H1 (cell line): ENCODE measurements around the gene SPDYA. TPM values are rescaled to one million over a fixed set of nuclear protein-coding genes. Genes with fewer than 3 reads are reported as not detected.

Experiments
- BACH1 ChIP-seq: IDR thresholded peaks from 2 replicates; pipeline ENCODE4 v1.6.1; 2012; ENCODE audit warnings: low read length, improper control_type of control experiment
- EP300 ChIP-seq, 2 experiments: IDR thresholded peaks; 1 replicate in 1 of 2; 2 replicates in 1 of 2; pipeline ENCODE4 v1.6.1; 2011 to 2012; ENCODE audit warnings: low read depth in 2 of 2, low read length in 2 of 2, mild to moderate bottlenecking in 2 of 2, borderline replicate concordance in 1 of 2, inconsistent platforms in 1 of 2, moderate library complexity in 1 of 2
- NRF1 ChIP-seq: IDR thresholded peaks from 2 replicates; pipeline ENCODE4 v1.6.1; 2011; ENCODE audit warnings: mild to moderate bottlenecking, low read depth, low read length, improper control_type of control experiment
- PHF8 ChIP-seq: fragments of 200-600 bp; sonication (generic); conservative IDR thresholded peaks from 2 replicates; pipeline ENCODE4 v1.7.1; 2012; ENCODE audit warnings: low read depth, mild to moderate bottlenecking, inconsistent platforms, low read length, moderate library complexity
- RXRA ChIP-seq: IDR thresholded peaks from 2 replicates; pipeline ENCODE4 v1.6.1; 2011; ENCODE audit warnings: low read depth, mild to moderate bottlenecking, low read length, moderate library complexity; ENCODE audit not compliant: insufficient read depth
- TAF1 ChIP-seq: IDR thresholded peaks from 2 replicates; pipeline ENCODE4 v1.6.1; 2011; ENCODE audit warnings: mild to moderate bottlenecking, low read depth, low read length
- TAF7 ChIP-seq: optimal IDR thresholded peaks from 2 replicates; pipeline ENCODE3; 2011; ENCODE audit warnings: low read depth, mild to moderate bottlenecking, inconsistent platforms, low read length, moderate library complexity, borderline replicate concordance
- polyA plus RNA-seq, 7 experiments: library from polyadenylated mRNA; depleted of rRNA in 3 of 7; stranded (reverse) in 5 of 7; unstranded in 2 of 7; fragments of >200 nt in 5 of 7; fragments of 200-250 nt in 2 of 7; gene quantifications; 1 replicate in 5 of 7; 2 replicates in 1 of 7; 4 replicates in 1 of 7; pipeline versions ENCODE4 v1.2.1 to v1.2.3, GENCODE V29; 2011 to 2013; ENCODE audit warnings: missing spikeins in 2 of 7, mixed read lengths in 2 of 7
- total RNA-seq: library from RNA; stranded (reverse); fragmentation: NEBNext Ultra II Directional; extraction: Animal tissue kit (Norgen Biotek cat#: 25700); gene quantifications from 2 replicates; pipeline ENCODE4 v1.2.1, GENCODE V29; 2021
- TF ChIP-seq, protein P1 (sequence below): fragments of 300-600 bp; sonication (generic); IDR thresholded peaks from 2 replicates; pipeline ENCODE4 v1.7.1; 2012; ENCODE audit warnings: low read length, moderate library complexity, mild to moderate bottlenecking, inconsistent platforms; ENCODE audit not compliant: insufficient replicate concordance
- TF ChIP-seq, protein P2 (sequence below): IDR thresholded peaks from 2 replicates; pipeline ENCODE4 v1.6.1; 2011; ENCODE audit warnings: low read length, improper control_type of control experiment

The SPDYA gene
- total and polyA plus RNA-seq, 2 of the 8 experiments (the other 6 are each of a cell fraction or from before 2014, with no cell fraction given), result 0.12 to 0.35 TPM

DNA sequence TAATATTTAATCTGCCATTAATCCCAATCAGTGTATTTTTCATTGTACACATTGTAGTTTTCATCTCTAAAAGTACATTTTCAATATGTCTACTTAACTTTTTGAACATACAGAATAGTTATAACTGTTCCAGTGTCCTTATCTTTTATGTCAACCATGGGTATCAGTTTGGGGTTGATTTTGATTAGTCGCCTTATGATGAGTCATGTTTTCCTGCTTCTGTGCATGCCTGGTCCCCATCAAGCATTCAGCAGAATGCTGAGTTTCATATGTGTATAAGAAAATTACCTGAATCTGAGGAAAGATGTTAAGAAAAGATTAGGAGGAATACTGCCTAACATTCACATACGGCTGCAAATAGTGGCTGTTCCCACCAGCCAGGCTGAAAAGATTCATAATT lies 17.7 kb downstream of the SPDYA start (continued):
- TF ChIP-seq, protein P1, sequence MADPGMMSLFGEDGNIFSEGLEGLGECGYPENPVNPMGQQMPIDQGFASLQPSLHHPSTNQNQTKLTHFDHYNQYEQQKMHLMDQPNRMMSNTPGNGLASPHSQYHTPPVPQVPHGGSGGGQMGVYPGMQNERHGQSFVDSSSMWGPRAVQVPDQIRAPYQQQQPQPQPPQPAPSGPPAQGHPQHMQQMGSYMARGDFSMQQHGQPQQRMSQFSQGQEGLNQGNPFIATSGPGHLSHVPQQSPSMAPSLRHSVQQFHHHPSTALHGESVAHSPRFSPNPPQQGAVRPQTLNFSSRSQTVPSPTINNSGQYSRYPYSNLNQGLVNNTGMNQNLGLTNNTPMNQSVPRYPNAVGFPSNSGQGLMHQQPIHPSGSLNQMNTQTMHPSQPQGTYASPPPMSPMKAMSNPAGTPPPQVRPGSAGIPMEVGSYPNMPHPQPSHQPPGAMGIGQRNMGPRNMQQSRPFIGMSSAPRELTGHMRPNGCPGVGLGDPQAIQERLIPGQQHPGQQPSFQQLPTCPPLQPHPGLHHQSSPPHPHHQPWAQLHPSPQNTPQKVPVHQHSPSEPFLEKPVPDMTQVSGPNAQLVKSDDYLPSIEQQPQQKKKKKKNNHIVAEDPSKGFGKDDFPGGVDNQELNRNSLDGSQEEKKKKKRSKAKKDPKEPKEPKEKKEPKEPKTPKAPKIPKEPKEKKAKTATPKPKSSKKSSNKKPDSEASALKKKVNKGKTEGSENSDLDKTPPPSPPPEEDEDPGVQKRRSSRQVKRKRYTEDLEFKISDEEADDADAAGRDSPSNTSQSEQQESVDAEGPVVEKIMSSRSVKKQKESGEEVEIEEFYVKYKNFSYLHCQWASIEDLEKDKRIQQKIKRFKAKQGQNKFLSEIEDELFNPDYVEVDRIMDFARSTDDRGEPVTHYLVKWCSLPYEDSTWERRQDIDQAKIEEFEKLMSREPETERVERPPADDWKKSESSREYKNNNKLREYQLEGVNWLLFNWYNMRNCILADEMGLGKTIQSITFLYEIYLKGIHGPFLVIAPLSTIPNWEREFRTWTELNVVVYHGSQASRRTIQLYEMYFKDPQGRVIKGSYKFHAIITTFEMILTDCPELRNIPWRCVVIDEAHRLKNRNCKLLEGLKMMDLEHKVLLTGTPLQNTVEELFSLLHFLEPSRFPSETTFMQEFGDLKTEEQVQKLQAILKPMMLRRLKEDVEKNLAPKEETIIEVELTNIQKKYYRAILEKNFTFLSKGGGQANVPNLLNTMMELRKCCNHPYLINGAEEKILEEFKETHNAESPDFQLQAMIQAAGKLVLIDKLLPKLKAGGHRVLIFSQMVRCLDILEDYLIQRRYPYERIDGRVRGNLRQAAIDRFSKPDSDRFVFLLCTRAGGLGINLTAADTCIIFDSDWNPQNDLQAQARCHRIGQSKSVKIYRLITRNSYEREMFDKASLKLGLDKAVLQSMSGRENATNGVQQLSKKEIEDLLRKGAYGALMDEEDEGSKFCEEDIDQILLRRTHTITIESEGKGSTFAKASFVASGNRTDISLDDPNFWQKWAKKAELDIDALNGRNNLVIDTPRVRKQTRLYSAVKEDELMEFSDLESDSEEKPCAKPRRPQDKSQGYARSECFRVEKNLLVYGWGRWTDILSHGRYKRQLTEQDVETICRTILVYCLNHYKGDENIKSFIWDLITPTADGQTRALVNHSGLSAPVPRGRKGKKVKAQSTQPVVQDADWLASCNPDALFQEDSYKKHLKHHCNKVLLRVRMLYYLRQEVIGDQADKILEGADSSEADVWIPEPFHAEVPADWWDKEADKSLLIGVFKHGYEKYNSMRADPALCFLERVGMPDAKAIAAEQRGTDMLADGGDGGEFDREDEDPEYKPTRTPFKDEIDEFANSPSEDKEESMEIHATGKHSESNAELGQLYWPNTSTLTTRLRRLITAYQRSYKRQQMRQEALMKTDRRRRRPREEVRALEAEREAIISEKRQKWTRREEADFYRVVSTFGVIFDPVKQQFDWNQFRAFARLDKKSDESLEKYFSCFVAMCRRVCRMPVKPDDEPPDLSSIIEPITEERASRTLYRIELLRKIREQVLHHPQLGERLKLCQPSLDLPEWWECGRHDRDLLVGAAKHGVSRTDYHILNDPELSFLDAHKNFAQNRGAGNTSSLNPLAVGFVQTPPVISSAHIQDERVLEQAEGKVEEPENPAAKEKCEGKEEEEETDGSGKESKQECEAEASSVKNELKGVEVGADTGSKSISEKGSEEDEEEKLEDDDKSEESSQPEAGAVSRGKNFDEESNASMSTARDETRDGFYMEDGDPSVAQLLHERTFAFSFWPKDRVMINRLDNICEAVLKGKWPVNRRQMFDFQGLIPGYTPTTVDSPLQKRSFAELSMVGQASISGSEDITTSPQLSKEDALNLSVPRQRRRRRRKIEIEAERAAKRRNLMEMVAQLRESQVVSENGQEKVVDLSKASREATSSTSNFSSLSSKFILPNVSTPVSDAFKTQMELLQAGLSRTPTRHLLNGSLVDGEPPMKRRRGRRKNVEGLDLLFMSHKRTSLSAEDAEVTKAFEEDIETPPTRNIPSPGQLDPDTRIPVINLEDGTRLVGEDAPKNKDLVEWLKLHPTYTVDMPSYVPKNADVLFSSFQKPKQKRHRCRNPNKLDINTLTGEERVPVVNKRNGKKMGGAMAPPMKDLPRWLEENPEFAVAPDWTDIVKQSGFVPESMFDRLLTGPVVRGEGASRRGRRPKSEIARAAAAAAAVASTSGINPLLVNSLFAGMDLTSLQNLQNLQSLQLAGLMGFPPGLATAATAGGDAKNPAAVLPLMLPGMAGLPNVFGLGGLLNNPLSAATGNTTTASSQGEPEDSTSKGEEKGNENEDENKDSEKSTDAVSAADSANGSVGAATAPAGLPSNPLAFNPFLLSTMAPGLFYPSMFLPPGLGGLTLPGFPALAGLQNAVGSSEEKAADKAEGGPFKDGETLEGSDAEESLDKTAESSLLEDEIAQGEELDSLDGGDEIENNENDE, result no peak
- TF ChIP-seq RXRA, result no peak
- TF ChIP-seq PHF8, result no peak
- no peak for TF ChIP-seq EP300 (IDR thresholded peaks at IDR 0.05; ENCODE audit: borderline replicate concordance in 1 of 2, low read depth in 2 of 2, low read length in 2 of 2)
- no peak for TF ChIP-seq NRF1
- no peak for TF ChIP-seq TAF7
- TF ChIP-seq, protein P2, sequence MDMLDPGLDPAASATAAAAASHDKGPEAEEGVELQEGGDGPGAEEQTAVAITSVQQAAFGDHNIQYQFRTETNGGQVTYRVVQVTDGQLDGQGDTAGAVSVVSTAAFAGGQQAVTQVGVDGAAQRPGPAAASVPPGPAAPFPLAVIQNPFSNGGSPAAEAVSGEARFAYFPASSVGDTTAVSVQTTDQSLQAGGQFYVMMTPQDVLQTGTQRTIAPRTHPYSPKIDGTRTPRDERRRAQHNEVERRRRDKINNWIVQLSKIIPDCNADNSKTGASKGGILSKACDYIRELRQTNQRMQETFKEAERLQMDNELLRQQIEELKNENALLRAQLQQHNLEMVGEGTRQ, result no peak
- no peak for TF ChIP-seq BACH1
- TF ChIP-seq TAF1, result no peak
